Gastrocnemius medialis (tissue), 4 donors: ENCODE measurements around the gene AHCY. TPM values are rescaled to one million over a fixed set of nuclear protein-coding genes. Genes with fewer than 3 reads are reported as not detected.
"Not testable (repeated sequence)": the region's sequence is repeated elsewhere in the genome, so short reads cannot be mapped to it uniquely, and the experiment has no call there.

Experiments used
- ATAC-seq, 2 donors: fragments of 150-250 bp; one replicate each; pipeline ENCODE4 v1.9.1; 2016
- DNase-seq, 2 donors: peaks; one replicate each; pipeline ENCODE4 v3.0.0-alpha.2; 2019
- H3K27ac ChIP-seq, 4 donors: fragments of 200-600 bp; sonication (generic); 1 replicate in 1 of 4; 2 replicates in 3 of 4; pipeline ENCODE4 v1.5.1; 2016 to 2018; ENCODE audit warnings: mild to moderate bottlenecking in 2 of 4, moderate library complexity in 1 of 4
- H3K27me3 ChIP-seq, 3 donors: fragments of 200-600 bp; sonication (generic) in 2 of 3; 1 replicate in 1 of 3; 2 replicates in 2 of 3; pipeline versions ENCODE4 v1.5.1 to v1.6.0; 2016 to 2019; ENCODE audit warnings: mild to moderate bottlenecking in 1 of 3, moderate library complexity in 1 of 3
- H3K36me3 ChIP-seq, 2 donors: fragments of 200-600 bp; sonication (generic) in 1 of 2; one replicate each; pipeline ENCODE4 v1.5.1; 2017 to 2018
- H3K4me1 ChIP-seq, 2 donors: fragments of 200-600 bp; sonication (generic) in 1 of 2; one replicate each; pipeline ENCODE4 v1.5.1; 2016 to 2017; ENCODE audit warnings: mild to moderate bottlenecking in 2 of 2
- H3K4me3 ChIP-seq, 4 donors: fragments of 200-600 bp; sonication (generic) in 3 of 4; 1 replicate in 1 of 4; 2 replicates in 3 of 4; pipeline ENCODE4 v1.5.1; 2016 to 2019; ENCODE audit warnings: mild to moderate bottlenecking in 2 of 4
- H3K9me3 ChIP-seq, 3 donors: fragments of 200-600 bp; sonication (generic) in 2 of 3; 1 replicate in 1 of 3; 2 replicates in 2 of 3; pipeline ENCODE4 v1.5.1; 2016 to 2019
- POLR2A ChIP-seq, 2 donors: fragments of 450-650 bp; IDR thresholded peaks; one replicate each; pipeline ENCODE4 v1.6.1; 2017; ENCODE audit warnings: antibody characterized with exemption in 2 of 2, mild to moderate bottlenecking in 2 of 2, moderate library complexity in 2 of 2
- in situ Hi-C, 4 donors: fragments of 200-750 bp; cut with MboI; loops; one replicate each; pipeline versions ENCODE4 v1.15.0 to v1.8.0; 2017; ENCODE audit warnings: low sequenced_read_pairs in 4 of 4
- intact Hi-C: fragments of 100-400 bp; cut with DNase I; formaldehyde crosslinking; loops from one replicate; pipeline ENCODE4 v1.15.1; 2023; ENCODE audit warnings: low total_unique reads
- total RNA-seq, 4 donors: library from RNA; depleted of rRNA; stranded (reverse); fragments of >200 nt; gene quantifications; one replicate each; pipeline versions ENCODE4 v1.1.0 to v1.2.3, GENCODE V29; 2016
- TF ChIP-seq, protein P1 (sequence below), 5 experiments: fragments of 450-650 bp in 3 of 5; fragments of 200-600 bp in 2 of 5; sonication (generic) in 2 of 5; IDR thresholded peaks in 4 of 5; conservative IDR thresholded peaks in 1 of 5; 1 replicate in 4 of 5; 2 replicates in 1 of 5; pipeline ENCODE4 v1.5.1; 2016 to 2019; ENCODE audit warnings: antibody characterized with exemption in 5 of 5, mild to moderate bottlenecking in 3 of 5, moderate library complexity in 3 of 5

AHCY gene
- total RNA-seq: 100 to 1,000 TPM in 2 of 4 donors, 10 to 100 TPM in 2; 81.7 to 110 (median 98.6) TPM

DNA sequence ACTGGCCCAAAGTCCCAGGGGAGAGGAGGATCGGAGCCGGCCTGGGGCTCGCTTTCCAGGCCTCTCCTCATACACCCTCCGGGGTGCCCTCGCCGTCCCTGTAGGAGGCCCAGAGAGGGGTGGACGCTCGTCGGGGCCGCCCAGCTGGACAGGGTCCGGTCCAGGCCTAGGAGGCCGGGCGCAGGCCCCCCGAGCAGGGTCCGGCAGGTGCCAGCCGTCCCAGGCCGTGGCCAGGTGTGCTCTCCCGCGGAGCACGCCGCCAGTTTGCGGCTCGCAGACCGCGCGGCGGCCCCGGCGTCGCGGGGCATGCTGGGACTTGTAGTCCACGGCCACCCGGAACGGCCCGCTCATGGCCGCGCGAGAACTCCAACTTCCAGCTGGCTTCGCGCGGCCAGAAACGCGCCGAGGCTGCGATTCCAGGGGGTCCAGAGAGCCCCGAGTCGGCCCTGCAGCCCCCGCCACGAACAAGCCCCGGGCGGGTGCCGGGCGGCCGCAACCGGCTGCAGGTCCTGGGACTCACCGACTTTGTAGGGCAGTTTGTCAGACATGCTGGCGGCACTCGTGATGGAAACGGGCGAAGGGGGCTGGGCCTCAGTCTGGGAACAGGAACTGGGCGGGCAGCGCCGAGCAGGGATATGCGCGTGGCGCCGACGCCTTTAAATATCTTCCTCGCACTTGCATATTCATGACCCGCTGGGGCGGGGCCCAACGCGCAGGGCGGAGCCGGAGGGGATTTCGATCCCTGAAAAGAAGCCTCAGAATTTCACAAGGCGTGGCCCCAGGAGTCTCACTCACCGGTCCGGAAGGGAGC lies at the start of gene AHCY:
Gene AHCY, minus strand, starts transcription at position 633 of the 811 bp plus-strand sequence. Its CDS starts 85 bp downstream, at position 548.
- Histone ChIP-seq H3K4me1 (peaks cover 21 to 26% of the 10 kb centered on the region in 2 donors), H3K27me3 (no peaks in the 10 kb centered on the region), H3K27ac (peak within 1 kb of the TSS; percentile 95 to 99 (median 98)), H3K9me3 (no peaks in the 10 kb centered on the region), H3K36me3 (no peaks in the 10 kb centered on the region), H3K4me3 (peak within 1 kb of the TSS; percentile 85 to 98 (median 95))
- peak; percentile 92 to 94 for DNase-seq
- TF ChIP-seq, protein P1, sequence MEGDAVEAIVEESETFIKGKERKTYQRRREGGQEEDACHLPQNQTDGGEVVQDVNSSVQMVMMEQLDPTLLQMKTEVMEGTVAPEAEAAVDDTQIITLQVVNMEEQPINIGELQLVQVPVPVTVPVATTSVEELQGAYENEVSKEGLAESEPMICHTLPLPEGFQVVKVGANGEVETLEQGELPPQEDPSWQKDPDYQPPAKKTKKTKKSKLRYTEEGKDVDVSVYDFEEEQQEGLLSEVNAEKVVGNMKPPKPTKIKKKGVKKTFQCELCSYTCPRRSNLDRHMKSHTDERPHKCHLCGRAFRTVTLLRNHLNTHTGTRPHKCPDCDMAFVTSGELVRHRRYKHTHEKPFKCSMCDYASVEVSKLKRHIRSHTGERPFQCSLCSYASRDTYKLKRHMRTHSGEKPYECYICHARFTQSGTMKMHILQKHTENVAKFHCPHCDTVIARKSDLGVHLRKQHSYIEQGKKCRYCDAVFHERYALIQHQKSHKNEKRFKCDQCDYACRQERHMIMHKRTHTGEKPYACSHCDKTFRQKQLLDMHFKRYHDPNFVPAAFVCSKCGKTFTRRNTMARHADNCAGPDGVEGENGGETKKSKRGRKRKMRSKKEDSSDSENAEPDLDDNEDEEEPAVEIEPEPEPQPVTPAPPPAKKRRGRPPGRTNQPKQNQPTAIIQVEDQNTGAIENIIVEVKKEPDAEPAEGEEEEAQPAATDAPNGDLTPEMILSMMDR (IDR thresholded peaks at IDR 0.05 in 4 of 5, conservative IDR thresholded peaks at IDR 0.05 in 1 of 5): peak in 2 of 5 experiments; percentile 12 to 25
- peak; percentile 81 to 96 for TF ChIP-seq POLR2A (IDR thresholded peaks at IDR 0.05)
- intact Hi-C loops (loop anchor here (2.0 to 5.0 kb wide), 4 partner anchors 60 to 406 kb away; partner anchors contain the start of genes DYNLRB1 and ITCH), in situ Hi-C loops (loop anchor here in 3 of 4 donors (5.0 to 25.0 kb wide), 3 partner anchors 64 to 459 kb away; partner anchors contain the start of gene DYNLRB1 (in 1 of the 3))
- peak; percentile 96 for ATAC-seq

DNA sequence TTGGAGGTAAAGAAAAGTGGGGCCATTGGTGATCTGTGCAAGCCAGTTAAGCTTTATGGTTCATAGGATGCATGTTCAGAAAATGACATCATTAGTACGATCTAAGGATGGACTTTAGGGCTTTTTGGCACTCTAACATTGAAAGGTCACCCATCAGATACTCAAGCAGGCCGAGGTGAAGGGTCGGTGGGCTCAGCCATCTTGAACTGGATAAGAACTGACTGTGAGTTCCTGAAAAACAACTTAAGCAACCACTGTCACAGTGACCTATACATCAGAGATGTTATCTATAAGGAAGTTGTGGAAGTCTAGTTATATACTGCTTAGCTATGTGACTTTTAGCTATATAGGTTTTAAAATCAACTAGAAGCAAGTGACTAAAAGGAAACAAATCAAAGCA lies 46.9 kb upstream of the AHCY start:
- in situ Hi-C loops: no loop called here
- intact Hi-C loops: no loop called here
- TF ChIP-seq POLR2A (IDR thresholded peaks at IDR 0.05): no peak
- TF ChIP-seq, protein P1 (IDR thresholded peaks at IDR 0.05 in 4 of 5, conservative IDR thresholded peaks at IDR 0.05 in 1 of 5): no peak
- ATAC-seq (no peak), DNase-seq (no peak)
- Histone ChIP-seq H3K36me3 (no peaks in the 10 kb centered on the region), H3K27me3 (no peaks in the 10 kb centered on the region), H3K9me3 (no peaks in the 10 kb centered on the region), H3K4me3 (no peak overlapping the region), H3K4me1 (no peaks in the 10 kb centered on the region), H3K27ac (no peak overlapping the region)

DNA sequence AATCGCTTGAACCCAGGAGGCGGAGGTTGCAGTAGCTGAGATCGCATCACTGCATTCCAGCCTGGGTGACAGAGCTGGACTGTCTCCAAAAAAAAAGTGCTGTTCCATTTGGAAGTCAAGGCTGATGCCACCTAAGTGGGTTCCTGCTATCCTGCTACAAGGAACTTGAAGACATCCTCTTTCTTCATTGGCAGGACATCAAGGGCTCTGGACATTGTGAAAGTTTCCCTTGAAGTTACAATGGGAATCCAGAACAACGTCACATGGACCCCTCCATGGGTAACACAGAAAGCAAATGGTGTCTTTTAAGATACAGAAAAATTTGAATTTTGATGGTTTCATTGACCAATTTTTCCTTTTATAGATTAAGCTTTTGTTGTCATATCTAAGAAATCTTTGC lies 44.4 kb upstream of the AHCY start:
- in situ Hi-C loops (no loop called here), intact Hi-C loops (no loop called here)
- Histone ChIP-seq H3K27ac (no peak overlapping the region), H3K4me3 (no peak overlapping the region), H3K4me1 (no peaks in the 10 kb centered on the region), H3K36me3 (no peaks in the 10 kb centered on the region), H3K9me3 (no peaks in the 10 kb centered on the region), H3K27me3 (no peaks in the 10 kb centered on the region)
- no peak for ATAC-seq
- DNase-seq: no peak
- TF ChIP-seq POLR2A (IDR thresholded peaks at IDR 0.05): no peak
- TF ChIP-seq, protein P1 (IDR thresholded peaks at IDR 0.05 in 4 of 5, conservative IDR thresholded peaks at IDR 0.05 in 1 of 5): no peak

DNA sequence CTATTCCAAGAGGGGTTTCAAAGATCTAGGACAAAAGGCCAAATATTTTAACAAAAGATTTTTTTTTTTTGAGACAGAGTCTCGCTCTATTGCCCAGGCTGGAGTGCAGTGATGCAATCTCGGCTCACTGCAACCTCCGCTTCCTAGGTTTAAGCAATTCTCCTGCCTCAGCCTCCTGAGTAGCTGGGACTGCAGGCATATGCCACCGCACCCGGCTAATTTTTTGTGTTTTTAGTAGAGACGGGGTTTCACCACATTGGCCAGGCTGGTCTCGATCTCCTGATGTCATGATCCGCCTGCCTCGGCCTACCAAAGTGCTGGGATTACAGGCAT lies 43.3 kb upstream of the AHCY start:
- H3K36me3 ChIP-seq, H3K27me3 ChIP-seq, H3K27ac ChIP-seq, in situ Hi-C loops, H3K9me3 ChIP-seq, H3K4me3 ChIP-seq, H3K4me1 ChIP-seq, intact Hi-C loops, DNase-seq, ATAC-seq: not testable (repeated sequence)

DNA sequence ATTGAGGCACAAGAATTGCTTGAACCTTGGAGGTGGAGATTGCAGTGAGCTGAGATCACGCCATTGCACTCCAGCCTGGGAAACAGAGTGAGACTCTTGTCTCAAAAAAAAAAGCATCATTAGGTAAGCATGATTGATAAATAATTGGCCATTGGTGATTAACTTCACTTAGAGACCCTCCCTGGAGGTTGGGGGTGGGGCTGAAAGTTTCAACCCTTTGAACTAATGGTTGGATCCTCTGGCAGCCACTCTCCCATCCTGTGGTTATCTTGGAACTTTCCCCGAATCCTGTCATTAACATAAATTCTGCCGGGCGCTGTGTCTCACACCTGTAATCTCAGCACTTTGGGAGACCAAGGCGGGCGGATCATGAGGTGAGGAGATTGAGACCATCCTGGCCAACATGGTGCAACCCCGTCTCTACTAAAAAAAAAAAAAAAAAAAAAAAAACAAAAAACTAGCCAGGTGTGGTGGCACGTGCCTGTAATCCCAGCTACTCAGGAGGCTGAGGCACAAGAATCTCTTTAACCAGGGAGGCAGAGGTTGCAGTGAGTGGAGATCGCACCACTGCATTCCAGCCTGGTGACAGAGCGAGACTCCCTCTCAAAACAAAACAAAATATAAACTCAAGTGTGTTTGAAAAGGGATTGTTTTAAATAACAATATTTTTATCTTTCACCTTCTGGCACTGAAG lies 42.8 kb upstream of the AHCY start:
- H3K9me3 ChIP-seq, H3K27me3 ChIP-seq, in situ Hi-C loops, DNase-seq, H3K4me1 ChIP-seq, H3K4me3 ChIP-seq, H3K27ac ChIP-seq, intact Hi-C loops, ATAC-seq, H3K36me3 ChIP-seq: not testable (repeated sequence)
